HEK293T (cell line): Measurements from ENCODE around the gene SORT1.

Experiments
- HDGF ChIP-seq: fragments of 450-650 bp; IDR thresholded peaks from 2 replicates; pipeline ENCODE4 v1.6.1; 2017; ENCODE audit warnings: antibody characterized with exemption, borderline replicate concordance
- L3MBTL2 ChIP-seq: fragments of 450-650 bp; conservative IDR thresholded peaks from 2 replicates; pipeline ENCODE4 v1.6.1; 2016; ENCODE audit warnings: mild to moderate bottlenecking
- NFRKB ChIP-seq: fragments of 450-650 bp; IDR thresholded peaks from 2 replicates; pipeline ENCODE4 v1.6.1; 2016; ENCODE audit warnings: mild to moderate bottlenecking, moderate library complexity
- SP1 ChIP-seq: fragments of 450-650 bp; IDR thresholded peaks from 2 replicates; pipeline ENCODE4 v1.6.1; 2017
- SUZ12 ChIP-seq: fragments of 450-650 bp; IDR thresholded peaks from 2 replicates; pipeline ENCODE4 v1.6.1; 2016; ENCODE audit warnings: mild to moderate bottlenecking

DNA sequence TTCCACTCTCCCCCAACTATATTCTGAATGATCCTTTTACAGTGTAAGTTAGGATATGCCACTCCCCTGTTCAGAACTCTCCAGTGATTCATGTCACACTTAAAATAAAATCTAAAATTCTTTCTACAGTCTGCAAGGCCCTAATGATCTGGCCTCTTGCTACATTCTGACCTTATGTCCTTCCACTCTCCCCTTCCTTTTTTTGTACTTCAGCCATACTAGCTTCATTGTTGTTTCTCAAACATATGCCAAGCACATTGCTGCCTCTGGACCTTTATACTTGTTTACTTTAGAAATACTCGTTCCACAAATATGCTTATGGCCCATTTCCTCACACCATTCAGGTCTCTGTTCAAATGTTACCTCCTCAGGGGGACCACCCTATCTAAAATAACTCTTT lies 43.4 kb upstream of the SORT1 start:
- TF ChIP-seq SP1 (no peak), HDGF (no peak), SUZ12 (no peak), L3MBTL2 (no peak), NFRKB (no peak)
